Transverse colon (tissue), 4 donors: ENCODE data around the gene PPARD. TPM values are rescaled to one million over a fixed set of nuclear protein-coding genes. Genes with fewer than 3 reads are reported as not detected.

ENCODE experiments used
- DNase-seq: peaks from one replicate; pipeline ENCODE4 v3.0.0-alpha.2; 2019
- H3K27ac ChIP-seq, 4 donors: fragments of 200-600 bp; sonication (generic); 2 replicates each; pipeline ENCODE4 v1.5.1; 2016 to 2018; ENCODE audit warnings: inconsistent platforms in 4 of 4
- H3K27me3 ChIP-seq: fragments of 200-600 bp; sonication (generic); 2 replicates; pipeline ENCODE4 v1.5.1; 2017; ENCODE audit warnings: inconsistent platforms
- H3K36me3 ChIP-seq, 4 donors: fragments of 200-600 bp; sonication (generic); 2 replicates each; pipeline ENCODE4 v1.5.1; 2017 to 2019; ENCODE audit warnings: inconsistent platforms in 4 of 4
- H3K4me1 ChIP-seq, 4 donors: fragments of 200-600 bp; sonication (generic); 2 replicates each; pipeline ENCODE4 v1.5.1; 2017 to 2020; ENCODE audit warnings: inconsistent platforms in 4 of 4
- H3K4me3 ChIP-seq, 4 donors: fragments of 200-600 bp; sonication (generic); 1 replicate in 1 of 4; 2 replicates in 3 of 4; pipeline versions ENCODE4 v1.5.1 to v1.6.1; 2017 to 2019; ENCODE audit warnings: inconsistent platforms in 4 of 4
- H3K9me3 ChIP-seq, 2 donors: fragments of 200-600 bp; sonication (generic); 2 replicates each; pipeline ENCODE4 v1.5.1; 2017 to 2019; ENCODE audit warnings: inconsistent platforms in 2 of 2
- EP300 ChIP-seq: sonication (generic); formaldehyde crosslinking; IDR thresholded peaks from one replicate; pipeline ENCODE4 v1.6.1; 2017; ENCODE audit warnings: antibody characterized with exemption, low read depth
- POLR2A ChIP-seq: fragments of 450-650 bp; IDR thresholded peaks from one replicate; pipeline ENCODE4 v1.6.1; 2016; ENCODE audit warnings: antibody characterized with exemption, mild to moderate bottlenecking, moderate library complexity
- POLR2AphosphoS5 ChIP-seq, 3 donors: sonication (generic); formaldehyde crosslinking; IDR thresholded peaks; one replicate each; pipeline ENCODE4 v1.6.1; 2016; ENCODE audit warnings: antibody characterized with exemption in 3 of 3
- WGBS, 2 donors: methylation state at CpG; one replicate each; pipeline ENCODE4 v1.1.5; 2018; ENCODE audit warnings: low coverage in 1 of 2; 5-methylcytosine and 5-hydroxymethylcytosine counted together
- in situ Hi-C, 4 donors: fragments of 200-750 bp; cut with MboI; loops; one replicate each; pipeline versions ENCODE4 v1.15.0 to v1.15.1; 2017; ENCODE audit warnings: low sequenced_read_pairs in 3 of 4, low pct_ligation_motif_present in 1 of 4, low pct_unique_long_range_greater_than_20kb in 1 of 4
- intact Hi-C: fragments of 100-400 bp; cut with DNase I; formaldehyde crosslinking; loops from one replicate; pipeline ENCODE4 v1.15.1; 2023; ENCODE audit warnings: low total_unique reads
- total RNA-seq, 4 donors: library from RNA; depleted of rRNA; stranded (reverse); fragments of >200 nt; gene quantifications; one replicate each; pipeline ENCODE4 v1.1.0, GENCODE V29; 2016
- TF ChIP-seq, protein P1 (sequence below), 5 experiments: fragments of 200-600 bp in 3 of 5; fragments of 450-650 bp in 2 of 5; sonication (generic) in 3 of 5; IDR thresholded peaks; 1 replicate in 2 of 5; 2 replicates in 3 of 5; pipeline ENCODE4 v1.5.1; 2016 to 2017; ENCODE audit warnings: antibody characterized with exemption in 5 of 5, inconsistent platforms in 3 of 5, mild to moderate bottlenecking in 2 of 5, moderate library complexity in 1 of 5

PPARD gene
- total RNA-seq, 4 donors from 2014 or later, result 19.8 to 110 (median 29.3) TPM

DNA sequence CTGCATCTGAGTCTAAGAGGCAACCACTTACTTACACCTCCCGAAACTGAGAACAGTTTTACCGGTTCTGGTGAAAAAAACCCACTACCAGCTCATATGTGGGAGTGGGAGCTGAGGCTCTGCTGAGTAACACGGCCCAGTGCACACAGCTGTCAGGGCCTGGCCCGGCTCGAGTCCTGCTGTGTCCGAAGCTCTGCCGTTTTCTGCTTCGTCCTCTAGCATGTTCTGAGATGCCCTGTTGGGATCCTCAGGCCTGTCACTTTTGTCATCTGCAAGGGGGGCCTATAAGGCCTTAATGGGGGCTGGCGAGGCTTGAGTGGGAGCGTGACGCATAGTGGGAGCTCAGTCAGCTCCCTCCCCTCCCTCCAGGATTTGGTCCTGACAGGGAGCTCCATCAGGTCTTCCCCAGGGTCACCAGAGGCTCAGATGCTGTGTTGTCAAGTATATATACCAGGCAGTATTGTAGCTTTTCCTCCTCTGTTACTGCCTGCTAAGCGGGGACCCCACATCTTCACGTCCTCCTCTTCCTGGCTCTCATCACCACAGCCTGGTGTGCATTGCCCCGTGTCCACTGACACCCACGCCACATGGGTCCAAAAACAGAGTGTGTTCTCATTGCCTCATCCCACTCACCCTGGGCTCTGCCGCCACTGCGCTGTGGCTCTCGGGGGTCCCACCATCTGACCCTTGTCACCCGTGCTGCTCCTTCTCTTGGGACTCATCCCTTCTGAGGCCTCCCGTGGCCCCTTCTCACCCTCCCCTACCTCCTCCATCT is 64.5 kb downstream of the PPARD start:
- H3K27ac ChIP-seq, result no peak overlapping the region
- H3K9me3 ChIP-seq, result no peaks in the 10 kb centered on the region
- in situ Hi-C loops, result no loop called here
- 91% methylated on average over 20 of the region's 20 CpGs; no CpG with 5 or more reads in 1 of the 2 donors for WGBS, 2 donors
- no peak overlapping the region for H3K4me3 ChIP-seq
- TF ChIP-seq EP300 (no peak), POLR2A (no peak), POLR2AphosphoS5 (IDR thresholded peaks at IDR 0.05) (no peak)
- TF ChIP-seq, protein P1, sequence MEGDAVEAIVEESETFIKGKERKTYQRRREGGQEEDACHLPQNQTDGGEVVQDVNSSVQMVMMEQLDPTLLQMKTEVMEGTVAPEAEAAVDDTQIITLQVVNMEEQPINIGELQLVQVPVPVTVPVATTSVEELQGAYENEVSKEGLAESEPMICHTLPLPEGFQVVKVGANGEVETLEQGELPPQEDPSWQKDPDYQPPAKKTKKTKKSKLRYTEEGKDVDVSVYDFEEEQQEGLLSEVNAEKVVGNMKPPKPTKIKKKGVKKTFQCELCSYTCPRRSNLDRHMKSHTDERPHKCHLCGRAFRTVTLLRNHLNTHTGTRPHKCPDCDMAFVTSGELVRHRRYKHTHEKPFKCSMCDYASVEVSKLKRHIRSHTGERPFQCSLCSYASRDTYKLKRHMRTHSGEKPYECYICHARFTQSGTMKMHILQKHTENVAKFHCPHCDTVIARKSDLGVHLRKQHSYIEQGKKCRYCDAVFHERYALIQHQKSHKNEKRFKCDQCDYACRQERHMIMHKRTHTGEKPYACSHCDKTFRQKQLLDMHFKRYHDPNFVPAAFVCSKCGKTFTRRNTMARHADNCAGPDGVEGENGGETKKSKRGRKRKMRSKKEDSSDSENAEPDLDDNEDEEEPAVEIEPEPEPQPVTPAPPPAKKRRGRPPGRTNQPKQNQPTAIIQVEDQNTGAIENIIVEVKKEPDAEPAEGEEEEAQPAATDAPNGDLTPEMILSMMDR (IDR thresholded peaks at IDR 0.05), result no peak
- peaks cover 0 to 4% (median 0%) of the 10 kb centered on the region in 4 donors for H3K36me3 ChIP-seq
- no peak for DNase-seq
- peaks cover 0 to 12% (median 3%) of the 10 kb centered on the region in 4 donors for H3K4me1 ChIP-seq
- H3K27me3 ChIP-seq, result no peaks in the 10 kb centered on the region
- intact Hi-C loops, result no loop called here

DNA sequence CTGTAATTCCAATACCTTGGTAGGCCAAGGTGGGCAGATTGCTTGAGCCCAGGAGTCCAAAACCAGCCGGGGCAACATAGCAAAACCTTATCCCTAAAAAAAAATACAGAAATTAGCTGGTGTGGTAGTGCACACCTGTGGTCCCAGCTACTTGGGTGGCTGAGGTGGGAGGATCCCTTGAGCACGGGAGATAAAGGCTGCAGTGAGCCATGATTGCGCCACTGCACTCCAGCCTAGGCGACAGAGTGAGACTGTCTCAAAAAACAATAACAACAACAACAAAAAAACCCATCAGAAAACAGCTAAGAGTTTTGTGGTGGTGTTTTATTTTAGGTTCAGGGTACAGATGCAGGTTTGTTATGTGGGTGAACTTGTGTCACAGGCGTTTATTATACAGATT is 66.9 kb downstream of the PPARD start:
- in situ Hi-C loops (no loop called here), intact Hi-C loops (no loop called here)
- no peaks in the 10 kb centered on the region for H3K4me1 ChIP-seq
- H3K4me3 ChIP-seq, result no peak overlapping the region
- H3K27ac ChIP-seq, result no peak overlapping the region
- TF ChIP-seq EP300 (no peak), POLR2A (no peak), POLR2AphosphoS5 (IDR thresholded peaks at IDR 0.05) (no peak)
- TF ChIP-seq, protein P1 (IDR thresholded peaks at IDR 0.05), result no peak
- 90 to 92% methylated on average over 2 to 5 of the region's 5 CpGs for WGBS, 2 donors
- peaks cover 0 to 5% (median 0%) of the 10 kb centered on the region in 4 donors for H3K36me3 ChIP-seq
- H3K9me3 ChIP-seq, result no peaks in the 10 kb centered on the region
- DNase-seq, result no peak
- H3K27me3 ChIP-seq, result no peaks in the 10 kb centered on the region

GRCh38 chr6:35410131-35410530 is 67.8 kb downstream of the PPARD start:
- in situ Hi-C loops, result no loop called here
- TF ChIP-seq, protein P1 (IDR thresholded peaks at IDR 0.05), result no peak
- no peak for TF ChIP-seq EP300
- TF ChIP-seq POLR2A, result no peak
- TF ChIP-seq POLR2AphosphoS5 (IDR thresholded peaks at IDR 0.05), result no peak
- no peak overlapping the region for H3K4me3 ChIP-seq
- DNase-seq, result no peak
- H3K27ac ChIP-seq, result no peak overlapping the region
- no peaks in the 10 kb centered on the region for H3K27me3 ChIP-seq
- peaks cover 5 to 9% (median 7%) of the 10 kb centered on the region in 4 donors for H3K4me1 ChIP-seq
- peaks cover 0 to 5% (median 0%) of the 10 kb centered on the region in 4 donors for H3K36me3 ChIP-seq
- intact Hi-C loops, result loop anchor here (10.0 kb wide), 1 partner anchor 55 kb away; no protein-coding TSS in a partner anchor
- WGBS, 2 donors, result 61% methylated on average over 3 of the region's 3 CpGs; no CpG with 5 or more reads in 1 of the 2 donors
- no peaks in the 10 kb centered on the region for H3K9me3 ChIP-seq

DNA sequence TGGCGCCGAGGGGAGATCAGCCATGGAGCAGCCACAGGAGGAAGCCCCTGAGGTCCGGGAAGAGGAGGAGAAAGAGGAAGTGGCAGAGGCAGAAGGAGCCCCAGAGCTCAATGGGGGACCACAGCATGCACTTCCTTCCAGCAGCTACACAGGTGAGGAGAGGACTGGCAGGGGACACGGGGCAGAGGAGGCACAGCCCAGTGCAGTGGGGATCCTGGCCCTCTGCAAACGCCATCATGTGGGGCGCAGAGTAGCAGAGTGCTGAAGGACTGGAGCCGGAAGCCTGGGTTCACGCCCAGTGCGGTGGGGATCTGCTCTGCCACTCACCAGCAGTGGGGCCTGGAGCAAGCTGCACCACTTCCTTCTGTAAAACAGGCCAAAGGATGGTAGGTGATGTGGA is 68.7 kb downstream of the PPARD start:
- no peak for DNase-seq
- H3K9me3 ChIP-seq, result no peaks in the 10 kb centered on the region
- peaks cover 0 to 5% (median 0%) of the 10 kb centered on the region in 4 donors for H3K36me3 ChIP-seq
- H3K27me3 ChIP-seq, result no peaks in the 10 kb centered on the region
- H3K4me1 ChIP-seq, result peaks cover 6 to 14% (median 10%) of the 10 kb centered on the region in 4 donors
- H3K4me3 ChIP-seq, result no peak overlapping the region
- in situ Hi-C loops, result no loop called here
- TF ChIP-seq POLR2AphosphoS5 (IDR thresholded peaks at IDR 0.05) (no peak), POLR2A (no peak), EP300 (no peak)
- TF ChIP-seq, protein P1 (IDR thresholded peaks at IDR 0.05), result no peak
- H3K27ac ChIP-seq, result no peak overlapping the region
- WGBS, 2 donors, result 83 to 84% methylated on average over 6 to 8 of the region's 9 CpGs
- intact Hi-C loops, result loop anchor here (10.0 kb wide), 1 partner anchor 56 kb away; no protein-coding TSS in a partner anchor
